ENCODE data around the gene BLM.

Gene BLM

GRCh38 chr15:90857337-90857736 is 140.2 kb downstream of the BLM start:
- ATAC-seq (ENCODE audit: low read depth): no peak
- Histone ChIP-seq H3K4me1 (ENCODE audit: insufficient read depth, poor library complexity, severe bottlenecking) (peaks cover 23% of the 10 kb centered on the region), H3K9me3 (ENCODE audit: severe bottlenecking) (no peaks in the 10 kb centered on the region), H3K4me3 (ENCODE audit: severe bottlenecking) (no peak overlapping the region), H3K27me3 (ENCODE audit: insufficient read depth, poor library complexity, severe bottlenecking) (no peaks in the 10 kb centered on the region), H3K27ac (ENCODE audit: poor library complexity, severe bottlenecking) (no peak overlapping the region), H3K36me3 (ENCODE audit: low read depth) (no peaks in the 10 kb centered on the region)
- no peak for TF ChIP-seq CTCF (IDR thresholded peaks at IDR 0.05; ENCODE audit: poor library complexity, severe bottlenecking)
- DNase-seq (ENCODE audit: low spot score): no peak

- Histone ChIP-seq H3K27me3 (ENCODE audit: insufficient read depth, poor library complexity, severe bottlenecking) (no peaks in the 10 kb centered on the region), H3K27ac (ENCODE audit: poor library complexity, severe bottlenecking) (no peak overlapping the region), H3K4me1 (ENCODE audit: insufficient read depth, poor library complexity, severe bottlenecking) (peaks cover 23% of the 10 kb centered on the region), H3K9me3 (ENCODE audit: severe bottlenecking) (no peaks in the 10 kb centered on the region), H3K36me3 (ENCODE audit: low read depth) (no peaks in the 10 kb centered on the region), H3K4me3 (ENCODE audit: severe bottlenecking) (no peak overlapping the region)
- no peak for TF ChIP-seq CTCF (IDR thresholded peaks at IDR 0.05; ENCODE audit: poor library complexity, severe bottlenecking)
- ATAC-seq (ENCODE audit: low read depth) (no peak), DNase-seq (ENCODE audit: low spot score) (no peak)
Measured at GRCh38 chr15:90857883-90858443, 140.8 kb downstream of the BLM start.

GRCh38 chr15:90859234-90860131 is 142.3 kb downstream of the BLM start:
- no peak for DNase-seq (ENCODE audit: low spot score)
- no peak for TF ChIP-seq CTCF (IDR thresholded peaks at IDR 0.05; ENCODE audit: poor library complexity, severe bottlenecking)
- H3K9me3 ChIP-seq (ENCODE audit: severe bottlenecking): no peaks in the 10 kb centered on the region
- H3K4me1 ChIP-seq (ENCODE audit: insufficient read depth, poor library complexity, severe bottlenecking): peaks cover 32% of the 10 kb centered on the region
- H3K27ac ChIP-seq (ENCODE audit: poor library complexity, severe bottlenecking): no peak overlapping the region
- ATAC-seq (ENCODE audit: low read depth): peak; percentile 22; the same call in 1 of the 3 replicates
- H3K4me3 ChIP-seq (ENCODE audit: severe bottlenecking): no peak overlapping the region
- no peaks in the 10 kb centered on the region for H3K27me3 ChIP-seq (ENCODE audit: insufficient read depth, poor library complexity, severe bottlenecking)
- no peaks in the 10 kb centered on the region for H3K36me3 ChIP-seq (ENCODE audit: low read depth)

- Histone ChIP-seq H3K4me3 (ENCODE audit: severe bottlenecking) (no peak overlapping the region), H3K4me1 (ENCODE audit: insufficient read depth, poor library complexity, severe bottlenecking) (peaks cover 32% of the 10 kb centered on the region), H3K27me3 (ENCODE audit: insufficient read depth, poor library complexity, severe bottlenecking) (no peaks in the 10 kb centered on the region), H3K36me3 (ENCODE audit: low read depth) (no peaks in the 10 kb centered on the region), H3K27ac (ENCODE audit: poor library complexity, severe bottlenecking) (no peak overlapping the region), H3K9me3 (ENCODE audit: severe bottlenecking) (no peaks in the 10 kb centered on the region)
- ATAC-seq (ENCODE audit: low read depth) (no peak), DNase-seq (ENCODE audit: low spot score) (no peak)
- TF ChIP-seq CTCF (IDR thresholded peaks at IDR 0.05; ENCODE audit: poor library complexity, severe bottlenecking): no peak
Measured at GRCh38 chr15:90860450-90860849, 143.3 kb downstream of the BLM start.
